Testis (tissue), 3 donors: Measurements from ENCODE around the gene SNAI3. TPM values are rescaled to one million over a fixed set of nuclear protein-coding genes. Genes with fewer than 3 reads are reported as not detected.

Experiments used
- DNase-seq: peaks from one replicate; pipeline ENCODE4 v3.0.0-alpha.2; 2019
- H3K27ac ChIP-seq, 2 donors: fragments of 200-600 bp; sonication (generic); one replicate each; pipeline ENCODE4 v1.5.1; 2019
- H3K27me3 ChIP-seq: fragments of 200-600 bp; sonication (generic); one replicate; pipeline ENCODE4 v1.5.1; 2019
- H3K36me3 ChIP-seq: fragments of 200-600 bp; sonication (generic); one replicate; pipeline ENCODE4 v1.5.1; 2017; ENCODE audit warnings: low read depth; ENCODE audit errors: missing control alignments
- H3K4me1 ChIP-seq: fragments of 200-600 bp; sonication (generic); one replicate; pipeline ENCODE4 v1.5.1; 2019
- H3K4me3 ChIP-seq, 2 donors: fragments of 200-600 bp; sonication (generic); one replicate each; pipeline ENCODE4 v1.5.1; 2017 to 2019
- H3K9me3 ChIP-seq: fragments of 200-600 bp; sonication (generic); one replicate; pipeline ENCODE4 v1.5.1; 2017
- POLR2A ChIP-seq: fragments of 450-650 bp; IDR thresholded peaks from one replicate; pipeline ENCODE4 v1.6.1; 2017; ENCODE audit warnings: antibody characterized with exemption, mild to moderate bottlenecking, moderate library complexity
- WGBS, 2 donors: methylation state at CpG; one replicate each; pipeline ENCODE4 v1.1.5; 2018; 5-methylcytosine and 5-hydroxymethylcytosine counted together
- intact Hi-C: fragments of 100-400 bp; cut with DNase I; formaldehyde crosslinking; loops from one replicate; pipeline ENCODE4 v1.15.1; 2023; ENCODE audit warnings: low total_unique reads
- polyA plus RNA-seq: library from polyadenylated mRNA; stranded (reverse); fragments of 350-450 nt; fragmentation: Illumina TruSeq; extraction: RNeasy Lipid Tissue Mini Kit (QIAGEN cat#74804); gene quantifications from one replicate; pipeline ENCODE4 v1.2.3, GENCODE V29; 2014; ENCODE audit warnings: low read depth, low replicate concordance; ENCODE audit not compliant: insufficient read depth
- total RNA-seq, 2 donors: library from RNA; depleted of rRNA; stranded (reverse); fragments of >200 nt; gene quantifications; one replicate each; pipeline ENCODE4 v1.2.3, GENCODE V29; 2016
- TF ChIP-seq, protein P1 (sequence below), 3 experiments: fragments of 450-650 bp in 2 of 3; fragments of 200-600 bp in 1 of 3; sonication (generic) in 1 of 3; IDR thresholded peaks; one replicate each; pipeline ENCODE4 v1.5.1; 2016 to 2019; ENCODE audit warnings: antibody characterized with exemption in 3 of 3, mild to moderate bottlenecking in 2 of 3, moderate library complexity in 1 of 3

SNAI3 gene
- total and polyA plus RNA-seq, 3 donors from 2014 or later: 1.3 to 3.0 (median 2.5) TPM

DNA sequence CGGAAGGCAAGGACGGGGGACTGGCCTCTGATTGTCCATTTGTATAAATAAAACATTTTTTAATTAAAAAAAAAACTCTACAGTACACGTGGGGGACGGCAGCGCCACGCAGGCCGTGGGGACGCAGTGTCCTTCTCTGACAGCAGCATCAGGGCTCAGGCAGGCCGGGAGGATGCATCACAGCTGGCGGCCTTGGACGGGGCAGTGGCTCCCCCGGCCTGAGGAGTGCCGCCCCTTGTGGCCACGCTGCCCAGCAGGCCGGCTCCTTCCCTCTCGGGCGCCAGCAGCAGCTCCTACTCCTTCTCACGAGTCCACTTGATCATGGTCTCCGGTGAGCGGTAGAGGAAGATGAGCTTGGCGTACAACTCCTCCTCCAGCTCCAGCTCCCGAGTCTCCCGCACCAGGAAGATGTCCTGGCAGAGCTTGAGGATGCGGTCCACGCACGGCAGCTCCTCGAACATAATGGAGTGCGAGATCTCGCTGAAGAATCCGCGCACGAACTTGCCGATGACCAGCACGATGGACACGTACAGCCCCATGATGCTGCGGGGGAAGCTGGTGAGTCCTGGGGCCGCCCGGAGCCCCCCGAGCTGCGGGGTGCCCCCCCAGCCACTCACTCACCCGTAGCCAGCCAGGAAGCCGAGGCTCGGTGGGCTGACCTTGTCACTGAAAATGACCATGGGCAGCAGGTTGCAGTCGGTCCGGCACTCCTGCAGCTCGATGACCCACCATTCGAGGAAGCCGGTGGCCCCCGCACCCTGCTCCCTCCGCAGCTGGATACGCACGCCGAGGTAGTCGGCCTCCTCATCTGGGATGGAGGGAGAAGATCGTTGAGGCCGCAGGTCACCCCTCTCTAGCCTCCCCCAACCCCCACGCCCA lies 29.2 kb upstream of the SNAI3 start:
- DNase-seq: no peak
- Histone ChIP-seq H3K27me3 (no peaks in the 10 kb centered on the region), H3K9me3 (no peaks in the 10 kb centered on the region), H3K27ac (no peak overlapping the region), H3K36me3 (no peaks in the 10 kb centered on the region), H3K4me1 (no peaks in the 10 kb centered on the region), H3K4me3 (no peak overlapping the region)
- WGBS, 2 donors: 83 to 91% methylated on average over 33 to 57 of the region's 57 CpGs
- TF ChIP-seq, protein P1, sequence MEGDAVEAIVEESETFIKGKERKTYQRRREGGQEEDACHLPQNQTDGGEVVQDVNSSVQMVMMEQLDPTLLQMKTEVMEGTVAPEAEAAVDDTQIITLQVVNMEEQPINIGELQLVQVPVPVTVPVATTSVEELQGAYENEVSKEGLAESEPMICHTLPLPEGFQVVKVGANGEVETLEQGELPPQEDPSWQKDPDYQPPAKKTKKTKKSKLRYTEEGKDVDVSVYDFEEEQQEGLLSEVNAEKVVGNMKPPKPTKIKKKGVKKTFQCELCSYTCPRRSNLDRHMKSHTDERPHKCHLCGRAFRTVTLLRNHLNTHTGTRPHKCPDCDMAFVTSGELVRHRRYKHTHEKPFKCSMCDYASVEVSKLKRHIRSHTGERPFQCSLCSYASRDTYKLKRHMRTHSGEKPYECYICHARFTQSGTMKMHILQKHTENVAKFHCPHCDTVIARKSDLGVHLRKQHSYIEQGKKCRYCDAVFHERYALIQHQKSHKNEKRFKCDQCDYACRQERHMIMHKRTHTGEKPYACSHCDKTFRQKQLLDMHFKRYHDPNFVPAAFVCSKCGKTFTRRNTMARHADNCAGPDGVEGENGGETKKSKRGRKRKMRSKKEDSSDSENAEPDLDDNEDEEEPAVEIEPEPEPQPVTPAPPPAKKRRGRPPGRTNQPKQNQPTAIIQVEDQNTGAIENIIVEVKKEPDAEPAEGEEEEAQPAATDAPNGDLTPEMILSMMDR (IDR thresholded peaks at IDR 0.05): no peak
- TF ChIP-seq POLR2A: no peak
- intact Hi-C loops: no loop called here

DNA sequence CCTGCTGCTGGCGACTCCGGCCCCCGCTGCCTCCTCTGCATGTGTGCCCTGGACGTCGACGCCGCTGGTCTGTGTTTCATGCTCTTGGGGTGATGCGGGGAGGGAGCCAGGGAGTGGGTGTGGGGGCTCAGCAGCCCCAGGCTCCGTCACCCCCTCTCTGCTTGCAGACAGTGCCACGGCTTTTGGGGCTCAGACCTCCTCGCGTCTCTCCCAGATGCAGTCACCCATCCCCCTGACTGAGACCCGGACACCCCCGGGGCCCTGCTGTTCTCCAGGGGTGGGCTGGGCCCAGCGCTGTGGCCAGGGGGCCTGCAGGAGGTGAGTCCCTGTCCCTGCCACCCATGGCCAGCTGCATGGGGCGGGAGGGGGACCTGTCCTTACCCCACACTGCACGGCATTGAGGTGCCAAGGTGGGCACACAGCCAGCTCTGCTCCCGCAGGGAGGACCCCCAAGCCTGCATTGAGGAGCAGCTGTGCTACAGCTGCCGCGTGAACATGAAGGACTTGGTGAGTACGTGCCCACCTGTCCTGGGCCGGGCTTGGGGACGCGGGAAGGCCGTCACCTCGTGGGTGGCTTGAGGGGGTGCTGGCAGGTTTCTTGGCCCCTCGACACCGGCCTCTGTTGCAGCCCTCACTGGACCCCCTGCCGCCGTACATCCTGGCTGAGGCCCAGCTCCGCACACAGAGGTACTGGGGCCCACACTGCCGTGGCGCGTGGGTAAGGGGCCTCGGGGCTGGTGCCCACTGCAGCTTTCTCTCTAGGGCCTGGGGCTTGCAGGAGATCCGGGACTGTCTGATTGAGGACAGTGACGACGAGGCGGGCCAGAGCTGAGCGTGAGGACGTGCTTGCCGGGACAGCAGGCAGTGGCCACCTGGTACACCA lies 28.4 kb upstream of the SNAI3 start:
- WGBS, 2 donors: 83 to 90% methylated on average over 10 to 42 of the region's 42 CpGs
- no peak for DNase-seq
- H3K4me1 ChIP-seq: no peaks in the 10 kb centered on the region
- no peaks in the 10 kb centered on the region for H3K27me3 ChIP-seq
- intact Hi-C loops: no loop called here
- no peak overlapping the region for H3K27ac ChIP-seq
- no peaks in the 10 kb centered on the region for H3K9me3 ChIP-seq
- H3K36me3 ChIP-seq: no peaks in the 10 kb centered on the region
- H3K4me3 ChIP-seq: no peak overlapping the region
- TF ChIP-seq POLR2A: no peak
- TF ChIP-seq, protein P1 (IDR thresholded peaks at IDR 0.05): no peak

DNA sequence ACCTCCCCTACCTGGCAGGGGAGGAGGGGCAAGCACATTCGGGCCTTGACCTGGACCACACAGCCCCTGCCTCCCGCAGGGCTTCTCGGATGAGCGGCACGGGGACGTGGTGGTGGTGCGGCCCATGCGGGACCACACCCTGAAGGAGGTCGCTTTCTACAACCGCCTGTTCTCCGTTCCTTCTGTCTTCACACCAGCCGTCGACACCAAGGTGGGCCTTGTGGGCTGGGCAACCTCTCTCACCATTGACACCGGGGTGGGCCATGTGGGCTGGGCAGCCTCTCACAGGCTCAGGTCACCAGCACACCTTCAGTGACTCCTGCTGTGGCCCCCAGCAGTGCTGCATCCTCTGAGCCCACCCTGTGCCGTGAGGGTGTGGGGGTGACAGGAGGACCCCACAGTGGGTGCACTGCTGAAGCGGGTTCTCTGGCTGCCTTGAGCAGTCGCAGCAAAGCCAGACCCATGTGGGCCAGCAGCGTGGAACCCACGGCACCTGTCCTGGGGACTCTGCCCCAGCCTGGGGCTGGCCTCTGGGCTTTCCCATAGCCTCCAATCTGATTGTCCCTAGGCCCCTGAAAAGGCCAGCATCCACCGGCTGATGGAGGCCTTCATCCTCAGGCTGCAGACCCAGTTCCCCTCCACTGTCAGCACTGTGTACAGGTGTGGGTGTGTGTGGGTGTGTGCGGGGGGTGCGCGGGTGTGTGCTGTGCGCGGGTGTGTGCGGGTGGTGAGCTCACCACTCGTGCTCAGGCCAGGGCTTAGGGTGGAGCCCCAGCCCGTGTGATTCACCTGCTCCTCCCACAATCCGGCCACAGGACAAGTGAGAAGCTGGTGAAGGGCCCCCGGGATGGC lies 27.5 kb upstream of the SNAI3 start:
- Histone ChIP-seq H3K27ac (no peak overlapping the region), H3K36me3 (no peaks in the 10 kb centered on the region), H3K9me3 (no peaks in the 10 kb centered on the region), H3K4me1 (no peaks in the 10 kb centered on the region), H3K27me3 (no peaks in the 10 kb centered on the region), H3K4me3 (no peak overlapping the region)
- no peak for DNase-seq
- TF ChIP-seq, protein P1 (IDR thresholded peaks at IDR 0.05): no peak
- TF ChIP-seq POLR2A: no peak
- intact Hi-C loops: no loop called here
- 90 to 93% methylated on average over 14 to 30 of the region's 30 CpGs for WGBS, 2 donors

GRCh38 chr16:88713054-88713453 lies 26.7 kb upstream of the SNAI3 start:
- 66% methylated on average over 6 of the region's 15 CpGs; no CpG with 5 or more reads in 1 of the 2 donors for WGBS, 2 donors
- no peak for DNase-seq
- intact Hi-C loops: no loop called here
- TF ChIP-seq, protein P1 (IDR thresholded peaks at IDR 0.05): no peak
- Histone ChIP-seq H3K36me3 (no peaks in the 10 kb centered on the region), H3K4me1 (no peaks in the 10 kb centered on the region), H3K4me3 (no peak overlapping the region), H3K27ac (no peak overlapping the region), H3K9me3 (no peaks in the 10 kb centered on the region), H3K27me3 (no peaks in the 10 kb centered on the region)
